SK-N-SH (cell line): ENCODE data around the gene ARL8A. TPM values are rescaled to one million over a fixed set of nuclear protein-coding genes. Genes with fewer than 3 reads are reported as not detected.

Experiments used
- CTCF ChIA-PET: fragments of 300-600, 350-600 bp; formaldehyde crosslinking; extraction: SDS; loops from one replicate; lab custom pipeline; 2021; lab: Yijun Ruan, JAX
- POLR2A ChIA-PET: fragments of 350-600 bp; sonication (Branson Sonifier 250); formaldehyde crosslinking; extraction: SDS; loops from one replicate; lab custom pipeline; 2020; ENCODE audit warnings: antibody characterized with exemption, inconsistent platforms; lab: Yijun Ruan, JAX
- DNase-seq: peaks from one replicate; pipeline ENCODE4 v3.0.0; 2012
- H2AFZ ChIP-seq: fragments of 200-600 bp; sonication (generic); 2 replicates; pipeline ENCODE4 v1.8.1; 2016; ENCODE audit warnings: antibody characterized with exemption, mild to moderate bottlenecking, low read depth
- H3F3A ChIP-seq: fragments of 200-600 bp; sonication (generic); replicated peaks from 2 replicates; pipeline ENCODE3; 2016; ENCODE audit warnings: antibody characterized with exemption, mild to moderate bottlenecking; ENCODE audit not compliant: insufficient read depth
- H3K27ac ChIP-seq, 2 experiments: fragments of 200-500 bp in 1 of 2; fragments of 200-600 bp in 1 of 2; sonication (Bioruptor generic) in 1 of 2; sonication (generic), shearing (Covaris generic) in 1 of 2; 2 replicates each; pipeline versions ENCODE4 v1.5.1 to v1.6.1; 2014 to 2016; ENCODE audit warnings: low read depth in 2 of 2, inconsistent platforms in 1 of 2, low read length in 1 of 2, mild to moderate bottlenecking in 1 of 2, mixed read lengths in 1 of 2
- H3K27me3 ChIP-seq: fragments of 200-600 bp; sonication (generic), shearing (Covaris generic); 2 replicates; pipeline ENCODE4 v1.6.1; 2016; ENCODE audit warnings: mixed run types; ENCODE audit not compliant: insufficient read depth
- H3K36me3 ChIP-seq, 2 experiments: fragments of 200-500 bp in 1 of 2; fragments of 200-600 bp in 1 of 2; sonication (Bioruptor generic) in 1 of 2; sonication (generic) in 1 of 2; replicated peaks in 1 of 2; 2 replicates each; pipeline versions ENCODE3 to v1.5.1; 2014 to 2016; ENCODE audit warnings: low read length in 1 of 2, mild to moderate bottlenecking in 1 of 2; ENCODE audit not compliant: insufficient read depth in 2 of 2, control insufficient read depth in 1 of 2
- H3K4me1 ChIP-seq, 2 experiments: fragments of 200-500 bp in 1 of 2; fragments of 200-600 bp in 1 of 2; sonication (Bioruptor generic) in 1 of 2; sonication (generic), shearing (Covaris generic) in 1 of 2; 2 replicates each; pipeline versions ENCODE4 v1.5.1 to v1.6.1; 2014 to 2016; ENCODE audit warnings: low read depth in 1 of 2, low read length in 1 of 2, mixed run types in 1 of 2; ENCODE audit not compliant: insufficient read depth in 2 of 2, control insufficient read depth in 1 of 2
- H3K4me2 ChIP-seq: fragments of 200-600 bp; sonication (generic), shearing (Covaris generic); 2 replicates; pipeline ENCODE4 v1.6.1; 2017; ENCODE audit warnings: mixed run types
- H3K4me3 ChIP-seq, 2 experiments: fragments of 200-500 bp in 1 of 2; fragments of 200-600 bp in 1 of 2; sonication (Bioruptor generic) in 1 of 2; sonication (generic), shearing (Covaris generic) in 1 of 2; 2 replicates each; pipeline versions ENCODE4 v1.5.1 to v1.8.1; 2014 to 2016; ENCODE audit warnings: low read depth in 2 of 2, inconsistent platforms in 1 of 2, low read length in 1 of 2, mild to moderate bottlenecking in 1 of 2, mixed read lengths in 1 of 2, moderate library complexity in 1 of 2
- H3K79me2 ChIP-seq: fragments of 200-600 bp; sonication (generic); 2 replicates; pipeline ENCODE4 v1.8.1; 2017; ENCODE audit warnings: mild to moderate bottlenecking; ENCODE audit not compliant: insufficient read depth
- H3K9ac ChIP-seq: fragments of 200-600 bp; sonication (generic); 2 replicates; pipeline ENCODE4 v1.6.1; 2017; ENCODE audit warnings: mixed run types
- H3K9me2 ChIP-seq: fragments of 200-600 bp; sonication (generic); 2 replicates; pipeline ENCODE4 v1.6.1; 2017; ENCODE audit warnings: mixed run types
- H3K9me3 ChIP-seq: fragments of 200-600 bp; sonication (generic); 2 replicates; pipeline ENCODE4 v1.6.1; 2017; ENCODE audit warnings: mixed run types, mild to moderate bottlenecking, moderate library complexity
- H4K20me1 ChIP-seq: fragments of 200-600 bp; sonication (generic); 2 replicates; pipeline ENCODE4 v1.6.1; 2017; ENCODE audit warnings: mild to moderate bottlenecking, mixed run types; ENCODE audit not compliant: insufficient read depth
- CHD2 ChIP-seq: fragments of 150-350 bp; IDR thresholded peaks from 2 replicates; pipeline ENCODE4 v1.6.1; 2018; ENCODE audit warnings: low read length; ENCODE audit not compliant: partially characterized antibody
- ELF1 ChIP-seq: IDR thresholded peaks from 2 replicates; pipeline ENCODE4 v1.4.0; 2012
- EP300 ChIP-seq, 2 experiments: IDR thresholded peaks; 2 replicates each; pipeline versions ENCODE4 v1.4.0 to v1.6.1; 2012; ENCODE audit warnings: borderline replicate concordance in 1 of 2, low read depth in 1 of 2, low read length in 1 of 2
- FOXJ3 ChIP-seq: sonication (generic); formaldehyde crosslinking; IDR thresholded peaks from 2 replicates; pipeline ENCODE4 v1.5.1; 2020; ENCODE audit warnings: mild to moderate bottlenecking, missing genetic modification reagents
- GATA2 ChIP-seq: sonication (generic); formaldehyde crosslinking; IDR thresholded peaks from 2 replicates; pipeline ENCODE4 v1.5.0; 2020; ENCODE audit warnings: mild to moderate bottlenecking, missing genetic modification reagents
- JUND ChIP-seq: IDR thresholded peaks from 2 replicates; pipeline ENCODE4 v1.4.0; 2012
- NFIC ChIP-seq: IDR thresholded peaks from 2 replicates; pipeline ENCODE4 v1.4.0; 2012; ENCODE audit warnings: borderline replicate concordance
- NRF1 ChIP-seq: IDR thresholded peaks from 2 replicates; pipeline ENCODE4 v1.6.1; 2012; ENCODE audit warnings: low read depth, mild to moderate bottlenecking, low read length
- RAD21 ChIP-seq: IDR thresholded peaks from 2 replicates; pipeline ENCODE4 v1.6.1; 2012; ENCODE audit warnings: mild to moderate bottlenecking, low read length
- RCOR1 ChIP-seq: fragments of 150-350 bp; IDR thresholded peaks from 2 replicates; pipeline ENCODE4 v1.6.1; 2017; ENCODE audit warnings: antibody characterized with exemption, low read length
- RFX5 ChIP-seq: IDR thresholded peaks from 2 replicates; pipeline ENCODE4 v1.6.1; 2012; ENCODE audit warnings: mild to moderate bottlenecking, improper control_type of control experiment, low read length
- SIN3A ChIP-seq: IDR thresholded peaks from 2 replicates; pipeline ENCODE4 v1.6.1; 2012; ENCODE audit warnings: low read depth, mild to moderate bottlenecking, low read length, moderate library complexity, borderline replicate concordance
- SMC3 ChIP-seq: IDR thresholded peaks from 2 replicates; pipeline ENCODE4 v1.6.1; 2012; ENCODE audit warnings: low read depth, low read length, improper control_type of control experiment
- TAF1 ChIP-seq: IDR thresholded peaks from 2 replicates; pipeline ENCODE4 v1.6.1; 2012; ENCODE audit warnings: low read depth, mild to moderate bottlenecking, low read length, moderate library complexity, borderline replicate concordance
- WGBS: methylation state at CpG from one replicate; pipeline ENCODE4 v1.1.6; 2017; ENCODE audit warnings: low lambda C conversion rate; 5-methylcytosine and 5-hydroxymethylcytosine counted together
- polyA plus RNA-seq, 3 experiments: library from polyadenylated mRNA; depleted of rRNA; stranded (reverse); fragments of >200 nt; gene quantifications; 2 replicates each; pipeline ENCODE4 v1.2.3, GENCODE V29; 2012
- TF ChIP-seq, protein P1 (sequence below): IDR thresholded peaks from 2 replicates; pipeline ENCODE4 v1.4.0; 2012; ENCODE audit warnings: low read depth, borderline replicate concordance
- TF ChIP-seq, protein P2 (sequence below): IDR thresholded peaks from 2 replicates; pipeline ENCODE4 v1.4.0; 2012; ENCODE audit warnings: low read depth, borderline replicate concordance
- TF ChIP-seq, protein P3 (sequence below): fragments of 200-600 bp; sonication (generic); IDR thresholded peaks from 2 replicates; pipeline ENCODE4 v1.6.1; 2017; ENCODE audit warnings: antibody characterized with exemption, mild to moderate bottlenecking, moderate library complexity
- TF ChIP-seq, protein P4 (sequence below): IDR thresholded peaks from 2 replicates; pipeline ENCODE4 v1.6.1; 2012; ENCODE audit warnings: mild to moderate bottlenecking, low read depth, low read length, moderate library complexity
- TF ChIP-seq, protein P5 (sequence below): fragments of 150-350 bp; IDR thresholded peaks from 2 replicates; pipeline ENCODE4 v1.6.1; 2016; ENCODE audit warnings: mild to moderate bottlenecking, low read depth, low read length

Gene ARL8A
- polyA plus RNA-seq, 1 of the 3 experiments (the other 2 are of a cell fraction), result 66.9 TPM

DNA sequence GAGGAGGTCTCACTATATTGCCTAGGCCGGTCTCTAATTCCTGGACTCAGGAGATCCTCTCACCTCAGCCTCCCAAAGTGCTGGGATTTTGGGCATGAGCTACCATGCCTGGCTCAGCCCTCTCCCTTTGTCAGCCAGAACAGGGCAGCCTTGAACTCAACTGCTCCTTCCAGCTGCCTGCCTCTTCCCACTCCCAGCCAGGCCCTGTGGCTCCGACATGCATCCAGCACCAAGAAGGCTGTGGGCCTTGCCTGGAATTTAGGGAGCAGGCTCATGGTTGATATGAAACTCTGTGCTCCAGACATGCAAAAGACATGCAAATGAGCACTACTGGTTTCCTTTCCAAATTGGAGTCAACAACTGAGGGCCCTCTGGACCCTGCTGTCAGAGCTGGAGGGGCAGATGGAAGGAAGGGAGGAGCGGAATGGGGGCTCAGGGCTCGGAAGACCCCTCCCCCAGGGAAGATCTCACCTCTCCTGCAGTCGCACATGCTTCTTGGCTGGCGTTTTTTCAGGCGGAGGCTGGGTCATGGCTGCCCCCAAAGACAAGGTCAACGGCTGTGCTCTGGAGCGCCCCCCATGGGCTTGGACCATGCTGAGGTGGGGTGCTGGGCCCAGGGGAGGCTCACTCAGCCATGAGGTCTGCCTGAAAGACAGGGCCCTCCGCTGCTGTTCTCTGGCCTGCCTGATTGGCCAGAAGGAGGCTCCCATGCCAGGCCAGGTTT, 14.4 kb upstream of the ARL8A start:
- Histone ChIP-seq H3K4me3 (no peak overlapping the region), H3K9me2 (no peaks in the 10 kb centered on the region), H3K27me3 (no peaks in the 10 kb centered on the region), H3K27ac (no peak overlapping the region), H3K4me1 (peaks cover 9 to 43% of the 10 kb centered on the region in 2 experiments; a peak in 1 of 4 replicates), H4K20me1 (no peaks in the 10 kb centered on the region), H3K9ac (no peak overlapping the region), H3K79me2 (no peaks in the 10 kb centered on the region), H3K9me3 (no peaks in the 10 kb centered on the region), H3K36me3 (no peaks in the 10 kb centered on the region), H3K4me2 (no peak overlapping the region), H3F3A (peaks cover 7% of the 10 kb centered on the region), H2AFZ (no peak overlapping the region)
- 88% methylated on average over 8 of the region's 10 CpGs for WGBS
- CTCF ChIA-PET, result interaction anchor here (0.7 to 1.6 kb wide), 2 partner anchors 30 to 159 kb away, joined by 3 to 7 read pairs; no protein-coding TSS in a partner anchor
- no peak for DNase-seq
- POLR2A ChIA-PET, result no interaction called here
- TF ChIP-seq RCOR1 (no peak), SIN3A (no peak), SMC3 (no peak), NFIC (no peak), JUND (no peak), ELF1 (no peak), RAD21 (no peak), NRF1 (no peak), GATA2 (CRISPR knock-in tag) (no peak), CHD2 (no peak), FOXJ3 (no peak), RFX5 (no peak), EP300 (IDR thresholded peaks at IDR 0.05; ENCODE audit: borderline replicate concordance in 1 of 2, low read depth in 1 of 2, low read length in 1 of 2) (no peak), TAF1 (no peak)
- TF ChIP-seq, protein P1, sequence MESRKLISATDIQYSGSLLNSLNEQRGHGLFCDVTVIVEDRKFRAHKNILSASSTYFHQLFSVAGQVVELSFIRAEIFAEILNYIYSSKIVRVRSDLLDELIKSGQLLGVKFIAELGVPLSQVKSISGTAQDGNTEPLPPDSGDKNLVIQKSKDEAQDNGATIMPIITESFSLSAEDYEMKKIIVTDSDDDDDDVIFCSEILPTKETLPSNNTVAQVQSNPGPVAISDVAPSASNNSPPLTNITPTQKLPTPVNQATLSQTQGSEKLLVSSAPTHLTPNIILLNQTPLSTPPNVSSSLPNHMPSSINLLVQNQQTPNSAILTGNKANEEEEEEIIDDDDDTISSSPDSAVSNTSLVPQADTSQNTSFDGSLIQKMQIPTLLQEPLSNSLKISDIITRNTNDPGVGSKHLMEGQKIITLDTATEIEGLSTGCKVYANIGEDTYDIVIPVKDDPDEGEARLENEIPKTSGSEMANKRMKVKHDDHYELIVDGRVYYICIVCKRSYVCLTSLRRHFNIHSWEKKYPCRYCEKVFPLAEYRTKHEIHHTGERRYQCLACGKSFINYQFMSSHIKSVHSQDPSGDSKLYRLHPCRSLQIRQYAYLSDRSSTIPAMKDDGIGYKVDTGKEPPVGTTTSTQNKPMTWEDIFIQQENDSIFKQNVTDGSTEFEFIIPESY, result no peak
- TF ChIP-seq, protein P2, sequence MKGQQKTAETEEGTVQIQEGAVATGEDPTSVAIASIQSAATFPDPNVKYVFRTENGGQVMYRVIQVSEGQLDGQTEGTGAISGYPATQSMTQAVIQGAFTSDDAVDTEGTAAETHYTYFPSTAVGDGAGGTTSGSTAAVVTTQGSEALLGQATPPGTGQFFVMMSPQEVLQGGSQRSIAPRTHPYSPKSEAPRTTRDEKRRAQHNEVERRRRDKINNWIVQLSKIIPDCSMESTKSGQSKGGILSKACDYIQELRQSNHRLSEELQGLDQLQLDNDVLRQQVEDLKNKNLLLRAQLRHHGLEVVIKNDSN, result no peak
- TF ChIP-seq, protein P3, sequence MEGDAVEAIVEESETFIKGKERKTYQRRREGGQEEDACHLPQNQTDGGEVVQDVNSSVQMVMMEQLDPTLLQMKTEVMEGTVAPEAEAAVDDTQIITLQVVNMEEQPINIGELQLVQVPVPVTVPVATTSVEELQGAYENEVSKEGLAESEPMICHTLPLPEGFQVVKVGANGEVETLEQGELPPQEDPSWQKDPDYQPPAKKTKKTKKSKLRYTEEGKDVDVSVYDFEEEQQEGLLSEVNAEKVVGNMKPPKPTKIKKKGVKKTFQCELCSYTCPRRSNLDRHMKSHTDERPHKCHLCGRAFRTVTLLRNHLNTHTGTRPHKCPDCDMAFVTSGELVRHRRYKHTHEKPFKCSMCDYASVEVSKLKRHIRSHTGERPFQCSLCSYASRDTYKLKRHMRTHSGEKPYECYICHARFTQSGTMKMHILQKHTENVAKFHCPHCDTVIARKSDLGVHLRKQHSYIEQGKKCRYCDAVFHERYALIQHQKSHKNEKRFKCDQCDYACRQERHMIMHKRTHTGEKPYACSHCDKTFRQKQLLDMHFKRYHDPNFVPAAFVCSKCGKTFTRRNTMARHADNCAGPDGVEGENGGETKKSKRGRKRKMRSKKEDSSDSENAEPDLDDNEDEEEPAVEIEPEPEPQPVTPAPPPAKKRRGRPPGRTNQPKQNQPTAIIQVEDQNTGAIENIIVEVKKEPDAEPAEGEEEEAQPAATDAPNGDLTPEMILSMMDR, result no peak
- TF ChIP-seq, protein P4, sequence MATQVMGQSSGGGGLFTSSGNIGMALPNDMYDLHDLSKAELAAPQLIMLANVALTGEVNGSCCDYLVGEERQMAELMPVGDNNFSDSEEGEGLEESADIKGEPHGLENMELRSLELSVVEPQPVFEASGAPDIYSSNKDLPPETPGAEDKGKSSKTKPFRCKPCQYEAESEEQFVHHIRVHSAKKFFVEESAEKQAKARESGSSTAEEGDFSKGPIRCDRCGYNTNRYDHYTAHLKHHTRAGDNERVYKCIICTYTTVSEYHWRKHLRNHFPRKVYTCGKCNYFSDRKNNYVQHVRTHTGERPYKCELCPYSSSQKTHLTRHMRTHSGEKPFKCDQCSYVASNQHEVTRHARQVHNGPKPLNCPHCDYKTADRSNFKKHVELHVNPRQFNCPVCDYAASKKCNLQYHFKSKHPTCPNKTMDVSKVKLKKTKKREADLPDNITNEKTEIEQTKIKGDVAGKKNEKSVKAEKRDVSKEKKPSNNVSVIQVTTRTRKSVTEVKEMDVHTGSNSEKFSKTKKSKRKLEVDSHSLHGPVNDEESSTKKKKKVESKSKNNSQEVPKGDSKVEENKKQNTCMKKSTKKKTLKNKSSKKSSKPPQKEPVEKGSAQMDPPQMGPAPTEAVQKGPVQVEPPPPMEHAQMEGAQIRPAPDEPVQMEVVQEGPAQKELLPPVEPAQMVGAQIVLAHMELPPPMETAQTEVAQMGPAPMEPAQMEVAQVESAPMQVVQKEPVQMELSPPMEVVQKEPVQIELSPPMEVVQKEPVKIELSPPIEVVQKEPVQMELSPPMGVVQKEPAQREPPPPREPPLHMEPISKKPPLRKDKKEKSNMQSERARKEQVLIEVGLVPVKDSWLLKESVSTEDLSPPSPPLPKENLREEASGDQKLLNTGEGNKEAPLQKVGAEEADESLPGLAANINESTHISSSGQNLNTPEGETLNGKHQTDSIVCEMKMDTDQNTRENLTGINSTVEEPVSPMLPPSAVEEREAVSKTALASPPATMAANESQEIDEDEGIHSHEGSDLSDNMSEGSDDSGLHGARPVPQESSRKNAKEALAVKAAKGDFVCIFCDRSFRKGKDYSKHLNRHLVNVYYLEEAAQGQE, result no peak
- TF ChIP-seq, protein P5, sequence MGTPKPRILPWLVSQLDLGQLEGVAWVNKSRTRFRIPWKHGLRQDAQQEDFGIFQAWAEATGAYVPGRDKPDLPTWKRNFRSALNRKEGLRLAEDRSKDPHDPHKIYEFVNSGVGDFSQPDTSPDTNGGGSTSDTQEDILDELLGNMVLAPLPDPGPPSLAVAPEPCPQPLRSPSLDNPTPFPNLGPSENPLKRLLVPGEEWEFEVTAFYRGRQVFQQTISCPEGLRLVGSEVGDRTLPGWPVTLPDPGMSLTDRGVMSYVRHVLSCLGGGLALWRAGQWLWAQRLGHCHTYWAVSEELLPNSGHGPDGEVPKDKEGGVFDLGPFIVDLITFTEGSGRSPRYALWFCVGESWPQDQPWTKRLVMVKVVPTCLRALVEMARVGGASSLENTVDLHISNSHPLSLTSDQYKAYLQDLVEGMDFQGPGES, result no peak
